Neural cell (in vitro differentiated cells): ENCODE data around the gene NEUROD1. TPM values are rescaled to one million over a fixed set of nuclear protein-coding genes. Genes with fewer than 3 reads are reported as not detected.

Source experiments
- H2AFZ ChIP-seq: fragments of 200-600, 300-800 bp; sonication (generic), shearing (Covaris generic); 2 replicates; pipeline ENCODE4 v1.6.0; 2014; ENCODE audit warnings: low read depth, mild to moderate bottlenecking, antibody characterized with exemption, low read length, moderate library complexity
- H3F3A ChIP-seq: fragments of 200-600 bp; shearing (Covaris generic); 2 replicates; pipeline ENCODE4 v1.6.1; 2016; ENCODE audit warnings: mild to moderate bottlenecking, moderate library complexity, mixed read lengths, antibody characterized with exemption, low read length; ENCODE audit not compliant: insufficient read depth, poor library complexity, severe bottlenecking
- H3K27ac ChIP-seq: fragments of 200-600, 300-800 bp; sonication (generic), shearing (Covaris generic); 2 replicates; pipeline ENCODE4 v1.5.1; 2014; ENCODE audit warnings: mild to moderate bottlenecking, low read length, moderate library complexity
- H3K27me3 ChIP-seq: fragments of 300-800, 200-600 bp; sonication (generic), shearing (Covaris generic); 2 replicates; pipeline ENCODE4 v1.6.0; 2014; ENCODE audit warnings: mild to moderate bottlenecking, low read depth, low read length, moderate library complexity; ENCODE audit not compliant: insufficient read depth
- H3K36me3 ChIP-seq: fragments of 300-800, 200-600 bp; sonication (generic), shearing (Covaris generic); 2 replicates; pipeline ENCODE4 v1.5.1; 2014; ENCODE audit warnings: mild to moderate bottlenecking, antibody characterized with exemption, low read length, moderate library complexity; ENCODE audit not compliant: insufficient read depth
- H3K4me2 ChIP-seq: fragments of 300-800, 200-600 bp; sonication (generic), shearing (Covaris generic); 2 replicates; pipeline ENCODE4 v1.6.0; 2014; ENCODE audit warnings: mild to moderate bottlenecking, low read length
- H3K4me3 ChIP-seq: fragments of 300-800, 200-600 bp; sonication (generic), shearing (Covaris generic); 2 replicates; pipeline ENCODE4 v1.5.1; 2014; ENCODE audit warnings: mild to moderate bottlenecking, low read length, moderate library complexity
- H3K79me2 ChIP-seq: fragments of 200-600 bp; shearing (Covaris generic); replicated peaks from 2 replicates; pipeline ENCODE4 v1.6.0; 2014; ENCODE audit warnings: mild to moderate bottlenecking, low read length, moderate library complexity; ENCODE audit not compliant: insufficient read depth
- H3K9ac ChIP-seq: fragments of 300-800, 200-600 bp; sonication (generic), shearing (Covaris generic); 2 replicates; pipeline ENCODE4 v1.6.1; 2016; ENCODE audit warnings: mild to moderate bottlenecking, low read length, mixed read lengths
- H3K9me2 ChIP-seq: fragments of 200-600 bp; shearing (Covaris generic); 2 replicates; pipeline ENCODE4 v1.6.1; 2016; ENCODE audit warnings: mild to moderate bottlenecking, low read length, mixed read lengths; ENCODE audit not compliant: insufficient read depth
- H3K9me3 ChIP-seq: fragments of 200-600, 300-800 bp; sonication (generic), shearing (Covaris generic); 2 replicates; pipeline ENCODE4 v1.6.1; 2016; ENCODE audit warnings: mild to moderate bottlenecking, mixed run types, low read length, moderate library complexity, mixed read lengths
- H4K20me1 ChIP-seq: fragments of 200-600 bp; shearing (Covaris generic); 2 replicates; pipeline ENCODE4 v1.6.1; 2016; ENCODE audit warnings: mild to moderate bottlenecking, mixed run types; ENCODE audit not compliant: insufficient read depth
- EP300 ChIP-seq: fragments of 450-650 bp; conservative IDR thresholded peaks from 2 replicates; pipeline ENCODE4 v1.6.1; 2014; ENCODE audit warnings: antibody characterized with exemption, mild to moderate bottlenecking, moderate library complexity; ENCODE audit not compliant: poor library complexity, severe bottlenecking
- EZH2 ChIP-seq: fragments of 200-600, 300-800 bp; shearing (Covaris generic), sonication (generic); IDR thresholded peaks from 2 replicates; pipeline ENCODE4 v1.6.1; 2014; ENCODE audit warnings: antibody characterized with exemption, low read length, borderline replicate concordance, mild to moderate bottlenecking; ENCODE audit not compliant: insufficient read depth, poor library complexity, severe bottlenecking
- MXI1 ChIP-seq: fragments of 450-650 bp; conservative IDR thresholded peaks from 2 replicates; pipeline ENCODE4 v1.6.1; 2014; ENCODE audit warnings: antibody characterized with exemption, mild to moderate bottlenecking; ENCODE audit not compliant: poor library complexity, severe bottlenecking
- POLR2AphosphoS5 ChIP-seq: IDR thresholded peaks from 2 replicates; pipeline ENCODE4 v1.6.1; 2012
- RAD21 ChIP-seq: fragments of 450-650 bp; conservative IDR thresholded peaks from 2 replicates; pipeline ENCODE4 v1.6.1; 2014; ENCODE audit warnings: antibody characterized with exemption, mild to moderate bottlenecking, moderate library complexity
- SMC3 ChIP-seq: fragments of 450-650 bp; conservative IDR thresholded peaks from 2 replicates; pipeline ENCODE4 v1.6.1; 2014; ENCODE audit warnings: antibody characterized with exemption, mild to moderate bottlenecking, moderate library complexity; ENCODE audit not compliant: poor library complexity
- TAF1 ChIP-seq: IDR thresholded peaks from 2 replicates; pipeline ENCODE4 v1.6.1; 2012; ENCODE audit warnings: low read depth
- polyA plus RNA-seq: library from polyadenylated mRNA; depleted of rRNA; stranded (reverse); fragments of >200 nt; gene quantifications from 2 replicates; pipeline ENCODE4 v1.2.3, GENCODE V29; 2014
- TF ChIP-seq, protein P1 (sequence below): fragments of 450-650 bp; IDR thresholded peaks from 2 replicates; pipeline ENCODE4 v1.5.1; 2014; ENCODE audit warnings: antibody characterized with exemption, mild to moderate bottlenecking, moderate library complexity; ENCODE audit not compliant: poor library complexity, severe bottlenecking
- TF ChIP-seq, protein P2 (sequence below): IDR thresholded peaks from 2 replicates; pipeline ENCODE4 v1.6.1; 2012; ENCODE audit warnings: borderline replicate concordance

The NEUROD1 gene
- polyA plus RNA-seq, 1 donor from 2014 or later = not detected

DNA sequence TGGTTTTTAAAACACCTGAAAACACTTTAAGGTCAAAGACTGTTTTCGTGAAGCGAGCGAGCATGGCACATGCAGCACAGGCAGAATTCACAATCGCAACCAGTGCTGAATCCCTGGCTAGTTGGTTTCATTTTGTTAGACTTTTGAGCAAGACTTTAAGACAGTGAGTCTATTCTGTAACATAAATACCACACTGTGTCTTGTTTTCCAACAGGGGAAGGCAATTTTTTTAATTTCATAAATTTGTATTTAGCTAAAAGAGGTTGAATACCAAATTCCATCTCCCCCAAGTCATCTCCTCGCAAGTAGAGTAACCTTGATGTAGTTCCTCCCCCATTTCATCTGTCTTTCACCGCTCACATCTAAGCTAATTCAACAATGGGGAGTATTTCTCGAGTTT, 24.8 kb downstream of the NEUROD1 start:
- Histone ChIP-seq H3K79me2 (no peaks in the 10 kb centered on the region), H4K20me1 (no peaks in the 10 kb centered on the region), H3K27ac (no peak overlapping the region), H3K9me3 (no peaks in the 10 kb centered on the region), H3K9ac (no peak overlapping the region), H3F3A (no peaks in the 10 kb centered on the region), H3K4me2 (no peak overlapping the region), H3K4me3 (no peak overlapping the region), H3K9me2 (no peaks in the 10 kb centered on the region), H2AFZ (no peak overlapping the region), H3K36me3 (no peaks in the 10 kb centered on the region), H3K27me3 (peaks cover 52% of the 10 kb centered on the region)
- TF ChIP-seq EZH2 = no peak
- no peak for TF ChIP-seq MXI1
- TF ChIP-seq TAF1 = no peak
- no peak for TF ChIP-seq SMC3

DNA sequence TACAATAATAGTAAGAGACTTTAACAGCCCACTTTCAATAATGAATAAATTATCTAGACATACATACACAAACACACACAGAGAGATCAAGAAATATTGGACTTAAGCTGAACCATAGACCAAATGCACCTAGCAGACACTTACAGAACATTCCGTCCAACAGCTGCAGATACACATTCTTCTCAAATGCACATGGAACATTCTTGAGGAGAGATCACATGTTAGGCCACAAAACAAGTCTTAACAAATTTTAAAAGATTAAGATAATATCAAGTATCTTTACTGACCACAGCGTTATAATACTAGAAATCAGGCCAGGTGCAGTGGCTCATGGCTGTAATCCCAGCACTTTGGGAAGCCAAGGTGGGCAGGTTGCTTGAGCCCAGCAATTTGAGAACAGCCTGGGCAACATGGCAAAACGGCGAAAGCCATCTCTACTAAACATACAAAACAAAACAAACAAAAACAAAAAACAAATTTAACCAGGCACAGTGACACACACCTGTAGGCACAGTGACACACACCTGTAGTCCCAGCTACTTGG, 30.8 kb downstream of the NEUROD1 start:
- no peaks in the 10 kb centered on the region for H3K79me2 ChIP-seq
- no peaks in the 10 kb centered on the region for H4K20me1 ChIP-seq
- peaks cover 2% of the 10 kb centered on the region for H3K27me3 ChIP-seq
- H3K9me3 ChIP-seq = no peaks in the 10 kb centered on the region
- H3K4me2 ChIP-seq = no peak overlapping the region
- TF ChIP-seq TAF1 (no peak), RAD21 (no peak), SMC3 (no peak), MXI1 (no peak), POLR2AphosphoS5 (no peak), EZH2 (no peak), EP300 (no peak)
- TF ChIP-seq, protein P1, sequence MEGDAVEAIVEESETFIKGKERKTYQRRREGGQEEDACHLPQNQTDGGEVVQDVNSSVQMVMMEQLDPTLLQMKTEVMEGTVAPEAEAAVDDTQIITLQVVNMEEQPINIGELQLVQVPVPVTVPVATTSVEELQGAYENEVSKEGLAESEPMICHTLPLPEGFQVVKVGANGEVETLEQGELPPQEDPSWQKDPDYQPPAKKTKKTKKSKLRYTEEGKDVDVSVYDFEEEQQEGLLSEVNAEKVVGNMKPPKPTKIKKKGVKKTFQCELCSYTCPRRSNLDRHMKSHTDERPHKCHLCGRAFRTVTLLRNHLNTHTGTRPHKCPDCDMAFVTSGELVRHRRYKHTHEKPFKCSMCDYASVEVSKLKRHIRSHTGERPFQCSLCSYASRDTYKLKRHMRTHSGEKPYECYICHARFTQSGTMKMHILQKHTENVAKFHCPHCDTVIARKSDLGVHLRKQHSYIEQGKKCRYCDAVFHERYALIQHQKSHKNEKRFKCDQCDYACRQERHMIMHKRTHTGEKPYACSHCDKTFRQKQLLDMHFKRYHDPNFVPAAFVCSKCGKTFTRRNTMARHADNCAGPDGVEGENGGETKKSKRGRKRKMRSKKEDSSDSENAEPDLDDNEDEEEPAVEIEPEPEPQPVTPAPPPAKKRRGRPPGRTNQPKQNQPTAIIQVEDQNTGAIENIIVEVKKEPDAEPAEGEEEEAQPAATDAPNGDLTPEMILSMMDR = no peak
- TF ChIP-seq, protein P2, sequence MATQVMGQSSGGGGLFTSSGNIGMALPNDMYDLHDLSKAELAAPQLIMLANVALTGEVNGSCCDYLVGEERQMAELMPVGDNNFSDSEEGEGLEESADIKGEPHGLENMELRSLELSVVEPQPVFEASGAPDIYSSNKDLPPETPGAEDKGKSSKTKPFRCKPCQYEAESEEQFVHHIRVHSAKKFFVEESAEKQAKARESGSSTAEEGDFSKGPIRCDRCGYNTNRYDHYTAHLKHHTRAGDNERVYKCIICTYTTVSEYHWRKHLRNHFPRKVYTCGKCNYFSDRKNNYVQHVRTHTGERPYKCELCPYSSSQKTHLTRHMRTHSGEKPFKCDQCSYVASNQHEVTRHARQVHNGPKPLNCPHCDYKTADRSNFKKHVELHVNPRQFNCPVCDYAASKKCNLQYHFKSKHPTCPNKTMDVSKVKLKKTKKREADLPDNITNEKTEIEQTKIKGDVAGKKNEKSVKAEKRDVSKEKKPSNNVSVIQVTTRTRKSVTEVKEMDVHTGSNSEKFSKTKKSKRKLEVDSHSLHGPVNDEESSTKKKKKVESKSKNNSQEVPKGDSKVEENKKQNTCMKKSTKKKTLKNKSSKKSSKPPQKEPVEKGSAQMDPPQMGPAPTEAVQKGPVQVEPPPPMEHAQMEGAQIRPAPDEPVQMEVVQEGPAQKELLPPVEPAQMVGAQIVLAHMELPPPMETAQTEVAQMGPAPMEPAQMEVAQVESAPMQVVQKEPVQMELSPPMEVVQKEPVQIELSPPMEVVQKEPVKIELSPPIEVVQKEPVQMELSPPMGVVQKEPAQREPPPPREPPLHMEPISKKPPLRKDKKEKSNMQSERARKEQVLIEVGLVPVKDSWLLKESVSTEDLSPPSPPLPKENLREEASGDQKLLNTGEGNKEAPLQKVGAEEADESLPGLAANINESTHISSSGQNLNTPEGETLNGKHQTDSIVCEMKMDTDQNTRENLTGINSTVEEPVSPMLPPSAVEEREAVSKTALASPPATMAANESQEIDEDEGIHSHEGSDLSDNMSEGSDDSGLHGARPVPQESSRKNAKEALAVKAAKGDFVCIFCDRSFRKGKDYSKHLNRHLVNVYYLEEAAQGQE = no peak
- no peaks in the 10 kb centered on the region for H3F3A ChIP-seq
- H3K9ac ChIP-seq = no peak overlapping the region
- H3K36me3 ChIP-seq = no peaks in the 10 kb centered on the region
- H2AFZ ChIP-seq = no peak overlapping the region
- H3K4me3 ChIP-seq = no peak overlapping the region
- no peak overlapping the region for H3K27ac ChIP-seq
- H3K9me2 ChIP-seq = no peaks in the 10 kb centered on the region
